Activated CD8-positive, alpha-beta T cell treated with anti-CD3 and anti-CD28 coated beads for 36 hours (primary cell): ENCODE measurements around the gene KCMF1. TPM values are rescaled to one million over a fixed set of nuclear protein-coding genes. Genes with fewer than 3 reads are reported as not detected.
A peak's percentile ranks its signal among the peaks of the same experiment; 100 is the strongest.

Experiments
- ATAC-seq: fragments of 200-7000 bp; cut with Tn5 transposase; one replicate; pipeline ENCODE4 v1.10.0; 2021; ENCODE audit warnings: mild to moderate bottlenecking, moderate library complexity
- CTCF ChIA-PET: fragments of 350-600 bp; sonication (Branson Sonifier 250); formaldehyde crosslinking; loops from one replicate; lab custom pipeline; 2021; ENCODE audit warnings: antibody characterized with exemption; lab: Charles Lee
- POLR2A ChIA-PET: fragments of 350-600 bp; sonication (Branson Sonifier 250); formaldehyde crosslinking; loops from one replicate; lab custom pipeline; 2021; ENCODE audit warnings: antibody characterized with exemption; lab: Charles Lee
- DNase-seq: peaks from one replicate; pipeline ENCODE4 v3.0.0-alpha.2; 2020
- H3K27ac Mint-ChIP-seq: one replicate; pipeline ENCODE4 v1.8.0; 2021; ENCODE audit warnings: mild to moderate bottlenecking, mixed read lengths
- H3K27me3 Mint-ChIP-seq: one replicate; pipeline ENCODE4 v1.8.0; 2021; ENCODE audit warnings: mixed read lengths
- H3K36me3 Mint-ChIP-seq: one replicate; pipeline ENCODE4 v1.8.0; 2021; ENCODE audit warnings: low read depth, mixed read lengths
- H3K4me1 Mint-ChIP-seq: one replicate; pipeline ENCODE4 v1.8.0; 2021; ENCODE audit warnings: low read depth, mixed read lengths
- H3K4me3 Mint-ChIP-seq: one replicate; pipeline ENCODE4 v1.8.0; 2021; ENCODE audit warnings: mild to moderate bottlenecking, moderate library complexity, mixed read lengths
- H3K9me3 Mint-ChIP-seq: one replicate; pipeline ENCODE4 v1.8.0; 2021; ENCODE audit warnings: mixed read lengths
- intact Hi-C: fragments of 100-400 bp; cut with micrococcal nuclease; formaldehyde crosslinking; loops from one replicate; pipeline ENCODE4 v1.10.0; 2022
- total RNA-seq, 2 experiments: library from RNA; stranded (reverse); gene quantifications; one replicate each; pipeline ENCODE4 v1.2.3, GENCODE V29; 2021
- TF ChIP-seq, protein P1 (sequence below): fragments of 200-600 bp; IDR thresholded peaks from one replicate; pipeline ENCODE4 v1.8.0; 2022; ENCODE audit warnings: antibody characterized with exemption, mild to moderate bottlenecking

KCMF1 gene
- total RNA-seq, 2 experiments from 2014 or later: 101 to 105 TPM

DNA sequence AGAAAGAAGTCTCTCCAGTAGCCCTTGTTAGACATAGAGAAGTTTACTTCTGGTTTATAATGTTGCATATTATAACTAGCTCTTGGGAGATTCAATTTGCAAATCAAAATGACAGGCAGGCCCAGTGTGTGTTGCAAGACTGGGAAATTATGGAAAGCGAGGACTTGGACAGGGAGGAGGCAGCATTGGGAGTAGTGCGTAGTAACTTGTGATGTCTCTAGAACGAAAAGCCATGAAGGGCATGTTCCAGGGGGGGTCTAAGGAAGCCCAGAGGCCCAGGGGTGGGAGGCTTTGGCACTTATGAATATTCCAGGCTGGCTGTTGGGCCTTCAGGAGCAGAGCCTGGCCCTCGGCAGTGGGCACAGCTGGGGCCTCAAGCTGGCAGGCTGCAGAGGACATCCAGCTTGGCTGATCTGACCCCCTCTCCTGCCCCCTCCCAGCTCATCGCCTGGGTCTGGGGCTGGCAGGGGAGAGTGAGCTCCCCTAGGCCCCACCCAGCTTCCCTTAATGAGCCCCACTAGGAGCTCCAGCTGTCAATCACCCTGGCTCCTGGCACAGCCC is 107.0 kb downstream of the KCMF1 start:
- Mint-ChIP-seq H3K9me3 (peaks cover 5% of the 10 kb centered on the region), H3K27ac (no peak overlapping the region), H3K4me1 (no peaks in the 10 kb centered on the region), H3K4me3 (no peak overlapping the region), H3K36me3 (no peaks in the 10 kb centered on the region), H3K27me3 (peaks cover 24% of the 10 kb centered on the region)
- TF ChIP-seq, protein P1, sequence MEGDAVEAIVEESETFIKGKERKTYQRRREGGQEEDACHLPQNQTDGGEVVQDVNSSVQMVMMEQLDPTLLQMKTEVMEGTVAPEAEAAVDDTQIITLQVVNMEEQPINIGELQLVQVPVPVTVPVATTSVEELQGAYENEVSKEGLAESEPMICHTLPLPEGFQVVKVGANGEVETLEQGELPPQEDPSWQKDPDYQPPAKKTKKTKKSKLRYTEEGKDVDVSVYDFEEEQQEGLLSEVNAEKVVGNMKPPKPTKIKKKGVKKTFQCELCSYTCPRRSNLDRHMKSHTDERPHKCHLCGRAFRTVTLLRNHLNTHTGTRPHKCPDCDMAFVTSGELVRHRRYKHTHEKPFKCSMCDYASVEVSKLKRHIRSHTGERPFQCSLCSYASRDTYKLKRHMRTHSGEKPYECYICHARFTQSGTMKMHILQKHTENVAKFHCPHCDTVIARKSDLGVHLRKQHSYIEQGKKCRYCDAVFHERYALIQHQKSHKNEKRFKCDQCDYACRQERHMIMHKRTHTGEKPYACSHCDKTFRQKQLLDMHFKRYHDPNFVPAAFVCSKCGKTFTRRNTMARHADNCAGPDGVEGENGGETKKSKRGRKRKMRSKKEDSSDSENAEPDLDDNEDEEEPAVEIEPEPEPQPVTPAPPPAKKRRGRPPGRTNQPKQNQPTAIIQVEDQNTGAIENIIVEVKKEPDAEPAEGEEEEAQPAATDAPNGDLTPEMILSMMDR: no peak
- DNase-seq (no peak), ATAC-seq (no peak)
- CTCF ChIA-PET: no interaction called here
- POLR2A ChIA-PET: no interaction called here
- intact Hi-C loops: no loop called here

DNA sequence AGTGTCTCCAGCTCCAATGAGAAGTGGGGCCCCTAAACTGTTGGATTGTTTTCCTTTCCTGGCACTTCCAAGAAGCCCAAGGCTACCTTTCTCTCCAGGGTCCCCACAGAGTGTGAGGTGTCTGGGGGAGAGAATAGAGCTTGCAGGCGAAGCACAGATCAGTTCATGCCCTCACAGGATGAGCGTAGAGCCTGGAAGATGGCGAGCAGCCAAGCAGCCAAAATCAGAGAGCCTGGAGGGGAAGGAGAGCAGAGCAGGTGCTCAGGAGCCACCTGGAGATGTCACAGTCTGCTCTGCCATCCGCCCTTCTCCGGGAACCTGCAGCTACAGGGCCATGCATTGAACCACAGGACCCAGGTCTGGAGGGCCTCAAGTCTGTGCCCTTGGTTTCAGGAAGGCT is 107.6 kb downstream of the KCMF1 start:
- intact Hi-C loops: no loop called here
- ATAC-seq (no peak), DNase-seq (no peak)
- H3K27me3 Mint-ChIP-seq: peaks cover 21% of the 10 kb centered on the region
- H3K36me3 Mint-ChIP-seq: no peaks in the 10 kb centered on the region
- ChIA-PET POLR2A (no interaction called here), CTCF (interaction anchor here (0.9 to 1.1 kb wide), 2 partner anchors 12 to 222 kb away, joined by 4 to 5 read pairs; no protein-coding TSS in a partner anchor)
- no peak overlapping the region for H3K27ac Mint-ChIP-seq
- peaks cover 5% of the 10 kb centered on the region for H3K9me3 Mint-ChIP-seq
- H3K4me1 Mint-ChIP-seq: no peaks in the 10 kb centered on the region
- H3K4me3 Mint-ChIP-seq: no peak overlapping the region
- TF ChIP-seq, protein P1: no peak

DNA sequence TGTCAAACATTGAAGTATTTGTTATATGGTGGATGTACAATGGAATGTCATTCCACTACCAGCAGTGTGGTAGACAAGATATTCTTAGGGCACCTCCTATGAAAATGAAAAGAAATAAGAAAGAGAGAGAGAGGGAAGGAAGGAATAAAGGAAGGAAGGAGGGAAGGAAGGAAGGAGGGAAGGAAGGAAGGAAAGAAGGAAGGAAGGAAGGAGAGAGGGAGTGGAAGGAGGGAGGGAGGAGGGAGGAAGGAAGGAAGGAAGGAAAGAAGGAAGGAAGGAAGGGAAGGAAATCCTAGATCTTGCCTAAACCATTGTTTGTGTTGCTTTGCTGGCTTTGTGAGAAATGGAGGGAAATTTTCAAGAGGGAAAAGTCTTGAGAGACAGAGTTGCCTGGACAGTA is 112.1 kb downstream of the KCMF1 start:
- DNase-seq (no peak), ATAC-seq (no peak)
- intact Hi-C loops: no loop called here
- H3K4me3 Mint-ChIP-seq: no peak overlapping the region
- H3K36me3 Mint-ChIP-seq: no peaks in the 10 kb centered on the region
- ChIA-PET POLR2A (no interaction called here), CTCF (interaction anchor here (0.6 kb wide), 1 partner anchor 13 kb away, joined by 3 read pairs; no protein-coding TSS in a partner anchor)
- no peaks in the 10 kb centered on the region for H3K4me1 Mint-ChIP-seq
- H3K27me3 Mint-ChIP-seq: peaks cover 7% of the 10 kb centered on the region
- H3K27ac Mint-ChIP-seq: no peak overlapping the region
- H3K9me3 Mint-ChIP-seq: peaks cover 5% of the 10 kb centered on the region
- TF ChIP-seq, protein P1: no peak

DNA sequence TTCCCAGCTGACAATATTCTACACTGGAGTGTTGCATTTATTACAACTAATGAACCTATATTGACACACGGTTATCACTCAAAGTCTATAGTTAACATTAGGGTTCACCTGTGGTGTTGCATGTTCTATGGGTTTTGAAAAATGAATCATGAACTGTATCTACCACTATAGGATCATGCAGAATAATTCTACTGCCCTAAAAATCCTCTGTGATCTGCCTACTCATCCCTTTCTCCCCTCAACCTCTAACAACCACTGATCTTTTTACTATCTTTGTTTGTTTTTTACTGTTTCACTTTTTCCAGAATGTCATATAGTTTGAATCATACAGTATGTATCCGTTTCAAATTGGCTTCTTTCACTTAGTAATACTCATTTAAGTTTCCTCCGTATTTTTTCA is 114.6 kb downstream of the KCMF1 start:
- H3K27me3 Mint-ChIP-seq: peaks cover 7% of the 10 kb centered on the region
- H3K36me3 Mint-ChIP-seq: no peaks in the 10 kb centered on the region
- H3K4me1 Mint-ChIP-seq: no peaks in the 10 kb centered on the region
- H3K4me3 Mint-ChIP-seq: no peak overlapping the region
- H3K9me3 Mint-ChIP-seq: peaks cover 5% of the 10 kb centered on the region
- ChIA-PET CTCF (interaction anchor here (1.1 to 1.4 kb wide), 3 partner anchors 14 to 214 kb away, joined by 3 to 5 read pairs (median 3); no protein-coding TSS in a partner anchor), POLR2A (interaction anchor here (0.8 kb wide), 1 partner anchor 170 kb away, joined by 3 read pairs; no protein-coding TSS in a partner anchor)
- TF ChIP-seq, protein P1: no peak
- ATAC-seq (peak; percentile 27), DNase-seq (no peak)
- H3K27ac Mint-ChIP-seq: no peak overlapping the region
- intact Hi-C loops: no loop called here

DNA sequence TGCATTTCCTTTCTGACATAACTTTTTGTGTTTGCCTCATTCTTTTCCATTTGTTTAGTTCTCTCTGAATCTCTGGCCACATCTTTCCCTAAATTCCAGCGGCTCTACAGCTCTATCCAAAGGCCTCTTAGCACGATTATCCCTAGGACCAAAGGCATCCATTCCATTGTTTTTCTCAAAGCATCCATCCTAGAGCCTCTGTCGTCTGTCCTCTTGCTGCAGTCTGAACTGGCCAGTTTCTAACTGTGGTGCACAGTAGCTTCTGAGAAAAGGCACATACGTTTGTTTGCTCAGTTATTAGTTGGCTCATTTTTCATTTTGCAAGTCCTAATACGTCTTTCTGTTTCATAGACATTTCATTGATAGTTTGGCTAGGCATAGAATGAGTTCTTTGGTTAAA is 116.6 kb downstream of the KCMF1 start:
- intact Hi-C loops: no loop called here
- Mint-ChIP-seq H3K9me3 (peaks cover 2% of the 10 kb centered on the region), H3K27me3 (peaks cover 7% of the 10 kb centered on the region), H3K27ac (no peak overlapping the region), H3K36me3 (no peaks in the 10 kb centered on the region), H3K4me1 (no peaks in the 10 kb centered on the region), H3K4me3 (no peak overlapping the region)
- ATAC-seq: no peak
- ChIA-PET POLR2A (no interaction called here), CTCF (no interaction called here)
- TF ChIP-seq, protein P1: no peak
- DNase-seq: no peak
